A673 (cell line): ENCODE data around the gene ODC1. TPM values are rescaled to one million over a fixed set of nuclear protein-coding genes. Genes with fewer than 3 reads are reported as not detected.

ENCODE experiments used
- BruUV-seq: library from RNA; stranded (reverse); fragments of 400-500 nt; replicated peaks from 2 replicates; lab custom pipeline; 2021; lab: Mats Ljungman, UMichigan
- CTCF ChIA-PET: fragments of 300-600 bp; sonication (Branson Sonifier 250); formaldehyde crosslinking; loops from one replicate; lab custom pipeline; 2022; ENCODE audit warnings: antibody characterized with exemption; lab: Charles Lee
- POLR2A ChIA-PET: fragments of 300-600 bp; sonication (Branson Sonifier 250); formaldehyde crosslinking; loops from one replicate; lab custom pipeline; 2022; ENCODE audit warnings: antibody characterized with exemption; ENCODE audit not compliant: low non-redundant PET; lab: Charles Lee
- DNase-seq: peaks from one replicate; pipeline ENCODE4 v3.0.0-alpha.2; 2015; ENCODE audit warnings: low spot score
- H3K27ac ChIP-seq: fragments of 200-600 bp; sonication (generic); 2 replicates; pipeline ENCODE4 v1.5.1; 2016; ENCODE audit warnings: mixed run types, low read depth, mild to moderate bottlenecking, mixed read lengths, antibody characterized with exemption, low read length; ENCODE audit not compliant: poor library complexity, severe bottlenecking
- H3K27me3 ChIP-seq: fragments of 200-600 bp; sonication (generic); replicated peaks from 2 replicates; pipeline ENCODE4 v1.6.1; 2017; ENCODE audit warnings: mixed run types, low read depth, mild to moderate bottlenecking, mixed read lengths, antibody characterized with exemption, low read length; ENCODE audit not compliant: insufficient read depth, poor library complexity
- H3K36me3 ChIP-seq: fragments of 200-600 bp; sonication (generic); 2 replicates; pipeline ENCODE4 v1.6.1; 2016; ENCODE audit warnings: mixed run types, mild to moderate bottlenecking, mixed read lengths, antibody characterized with exemption, low read length; ENCODE audit not compliant: insufficient read depth, poor library complexity, severe bottlenecking
- H3K4me1 ChIP-seq: fragments of 200-600 bp; sonication (generic); 2 replicates; pipeline ENCODE4 v1.6.1; 2017; ENCODE audit warnings: mixed run types, mild to moderate bottlenecking, mixed read lengths, antibody characterized with exemption, low read length; ENCODE audit not compliant: insufficient read depth, poor library complexity, severe bottlenecking
- H3K4me3 ChIP-seq: fragments of 200-600 bp; sonication (generic); 2 replicates; pipeline ENCODE4 v1.5.1; 2016; ENCODE audit warnings: low read depth, mixed run types, mild to moderate bottlenecking, mixed read lengths, low read length; ENCODE audit not compliant: poor library complexity, severe bottlenecking
- H3K9me3 ChIP-seq: fragments of 200-600 bp; sonication (generic); 2 replicates; pipeline ENCODE4 v1.6.1; 2016; ENCODE audit warnings: mixed run types, low read depth, mild to moderate bottlenecking, mixed read lengths, antibody characterized with exemption, low read length; ENCODE audit not compliant: poor library complexity, severe bottlenecking
- CTCF ChIP-seq: fragments of 300-800, 200-600 bp; sonication (generic); conservative IDR thresholded peaks from 2 replicates; pipeline ENCODE4 v1.5.1; 2017; ENCODE audit warnings: low read depth, mild to moderate bottlenecking, antibody characterized with exemption, low read length, moderate library complexity, mixed read lengths
- EZH2 ChIP-seq: fragments of 200-600 bp; sonication (generic); IDR thresholded peaks from 2 replicates; pipeline ENCODE4 v1.6.1; 2017; ENCODE audit warnings: borderline replicate concordance, low read depth, mild to moderate bottlenecking, mixed read lengths, antibody characterized with exemption, low read length; ENCODE audit not compliant: poor library complexity, severe bottlenecking
- intact Hi-C: fragments of 100-400 bp; cut with micrococcal nuclease; formaldehyde crosslinking; loops from one replicate; pipeline ENCODE4 v1.10.0; 2022; ENCODE audit not compliant: unreplicated experiment
- total RNA-seq: library from RNA; stranded (reverse); gene quantifications from 2 replicates; pipeline ENCODE4 v1.2.3, GENCODE V29; 2021

The ODC1 gene
- total RNA-seq, 1 experiment from 2014 or later, result 269 TPM

GRCh38 chr2:10433947-10434885, 13.9 kb downstream of the ODC1 start:
- ChIA-PET CTCF (interaction anchor here (0.6 to 1.9 kb wide), 20 partner anchors 10 to 933 kb away, joined by 3 to 56 read pairs (median 4); no protein-coding TSS in a partner anchor), POLR2A (no interaction called here)
- TF ChIP-seq CTCF, result no peak
- TF ChIP-seq EZH2, result no peak
- no peaks in the 10 kb centered on the region for H3K27me3 ChIP-seq
- no peaks in the 10 kb centered on the region for H3K4me1 ChIP-seq
- no peak overlapping the region for H3K27ac ChIP-seq
- peaks cover 5% of the 10 kb centered on the region for H3K36me3 ChIP-seq
- no peaks in the 10 kb centered on the region for H3K9me3 ChIP-seq
- BruUV-seq, result no TSS peak
- DNase-seq, result no peak
- H3K4me3 ChIP-seq, result no peak overlapping the region
- intact Hi-C loops, result no loop called here

DNA sequence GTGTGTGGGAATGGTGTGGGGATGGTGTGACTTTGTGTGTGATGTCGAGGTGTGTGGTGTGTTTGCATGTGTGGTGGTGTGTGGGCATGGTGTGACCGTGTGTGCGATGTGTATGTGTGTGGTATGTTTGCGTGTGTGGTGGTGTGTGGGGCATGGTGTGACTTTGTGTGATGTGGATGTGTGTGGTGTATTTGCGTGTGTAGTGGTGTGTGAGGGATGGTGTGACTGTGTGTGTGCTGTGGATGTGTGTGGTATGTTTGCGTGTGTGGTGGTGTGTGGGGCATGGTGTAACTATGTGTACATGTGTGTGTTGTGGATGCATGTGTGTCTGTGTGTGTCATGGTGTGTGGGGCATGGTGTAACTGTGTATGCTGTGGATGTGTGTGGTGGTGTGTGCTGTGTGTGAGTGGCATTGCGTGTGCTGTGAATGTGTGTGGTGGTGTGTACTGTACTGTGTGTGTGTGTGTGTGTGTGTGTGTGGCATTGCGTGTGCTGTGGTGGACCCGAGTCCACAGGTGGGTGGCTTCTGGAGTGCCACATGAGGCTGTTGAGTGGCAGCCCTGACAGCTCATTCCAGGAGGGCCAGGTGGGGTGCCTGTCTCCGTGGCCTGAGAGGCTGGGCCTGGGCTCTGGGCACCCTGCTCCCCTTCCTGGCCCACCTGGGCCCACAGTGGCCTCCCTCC, 14.7 kb downstream of the ODC1 start:
- no TSS peak for BruUV-seq
- POLR2A ChIA-PET, result no interaction called here
- H3K36me3 ChIP-seq, result no peaks in the 10 kb centered on the region
- CTCF ChIA-PET, result interaction anchor here (1.0 kb wide), 1 partner anchor 361 kb away, joined by 3 read pairs; no protein-coding TSS in a partner anchor
- no peak overlapping the region for H3K27ac ChIP-seq
- intact Hi-C loops, result no loop called here
- DNase-seq, result no peak
- H3K4me3 ChIP-seq, result no peak overlapping the region
- H3K4me1 ChIP-seq, result no peaks in the 10 kb centered on the region
- no peaks in the 10 kb centered on the region for H3K9me3 ChIP-seq
- no peak for TF ChIP-seq CTCF
- TF ChIP-seq EZH2, result no peak
- H3K27me3 ChIP-seq, result no peaks in the 10 kb centered on the region

DNA sequence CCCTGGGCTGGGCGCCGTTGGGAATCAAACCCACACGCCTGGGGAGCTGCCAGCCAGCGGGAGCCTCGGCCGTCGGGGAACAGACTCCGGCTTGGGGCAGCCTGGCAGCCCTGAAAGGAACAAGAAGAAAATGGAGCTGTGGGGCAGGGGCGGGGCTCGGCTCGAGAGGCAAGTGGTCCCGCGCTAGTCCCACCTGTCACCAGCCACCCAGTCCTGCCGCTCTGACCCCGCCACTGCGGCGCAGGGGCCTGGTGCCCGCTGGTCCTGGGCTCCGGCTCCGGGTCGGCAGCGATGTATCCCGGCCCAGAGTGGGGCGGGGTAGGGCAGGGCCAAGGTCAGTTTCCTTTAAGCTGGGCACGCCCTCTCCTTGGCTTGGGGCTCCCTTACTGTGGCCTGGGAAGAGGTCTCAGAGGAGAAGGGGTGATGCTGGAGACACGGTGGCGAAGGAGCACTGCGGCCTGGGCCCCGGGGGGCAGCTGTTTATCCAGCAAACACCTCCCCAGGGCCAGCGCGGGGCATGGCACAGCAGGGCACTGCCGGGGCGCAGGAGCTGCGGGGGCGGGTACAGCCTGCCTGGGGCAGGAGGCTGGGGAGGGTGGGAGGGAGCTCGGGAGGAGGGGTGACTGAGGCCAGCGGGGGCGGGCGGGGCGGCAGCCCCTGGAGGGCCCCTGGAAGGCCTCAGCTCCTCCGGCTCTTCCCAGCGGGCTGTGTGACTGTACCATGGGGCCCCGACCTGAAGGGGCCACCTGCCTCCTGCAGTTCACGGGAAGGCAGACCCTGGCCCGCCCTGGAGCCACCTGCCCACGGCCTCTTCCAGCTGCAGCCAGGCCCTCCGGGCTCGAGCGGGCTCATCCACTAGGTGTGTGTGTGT, 15.6 kb downstream of the ODC1 start:
- no peak overlapping the region for H3K4me3 ChIP-seq
- ChIA-PET CTCF (interaction anchor here (0.6 kb wide), 1 partner anchor 630 kb away, joined by 3 read pairs; no protein-coding TSS in a partner anchor), POLR2A (interaction anchor here (0.5 kb wide), 1 partner anchor 302 kb away, joined by 4 read pairs; no protein-coding TSS in a partner anchor)
- H3K36me3 ChIP-seq, result no peaks in the 10 kb centered on the region
- intact Hi-C loops, result no loop called here
- BruUV-seq, result no TSS peak
- H3K27me3 ChIP-seq, result no peaks in the 10 kb centered on the region
- TF ChIP-seq EZH2, result no peak
- no peak for TF ChIP-seq CTCF
- no peaks in the 10 kb centered on the region for H3K4me1 ChIP-seq
- no peak for DNase-seq
- H3K27ac ChIP-seq, result no peak overlapping the region
- H3K9me3 ChIP-seq, result no peaks in the 10 kb centered on the region
